22Rv1 (cell line): ENCODE data around the gene UBAP1.

Source experiments
- CTCF ChIP-seq: fragments of 450-650 bp; IDR thresholded peaks from 2 replicates; pipeline ENCODE4 v1.5.1; 2017; ENCODE audit warnings: mild to moderate bottlenecking
- ZFX ChIP-seq: fragments of 450-650 bp; IDR thresholded peaks from 2 replicates; pipeline ENCODE4 v1.6.1; 2017; ENCODE audit warnings: antibody characterized with exemption, borderline replicate concordance

GRCh38 chr9:34219421-34219820 is 40.6 kb downstream of the UBAP1 start:
- TF ChIP-seq CTCF (no peak), ZFX (no peak)
